ENCODE results near the gene ENSA.
"Not testable (repeated sequence)": the region's sequence is repeated elsewhere in the genome, so short reads cannot be mapped to it uniquely, and the experiment has no call there.

GRCh38 chr1:150580966-150581365 lies 48.4 kb downstream of the ENSA start:
- TF ChIP-seq TCF7L2 (IDR thresholded peaks at IDR 0.05; ENCODE audit: low read depth, low read length); SIN3A (IDR thresholded peaks at IDR 0.05; ENCODE audit: borderline replicate concordance, insufficient read depth, low read depth, low read length); POLR2AphosphoS5 (IDR thresholded peaks at IDR 0.05; ENCODE audit: low read depth, low read length): not testable (repeated sequence)
- TF ChIP-seq, protein P1, sequence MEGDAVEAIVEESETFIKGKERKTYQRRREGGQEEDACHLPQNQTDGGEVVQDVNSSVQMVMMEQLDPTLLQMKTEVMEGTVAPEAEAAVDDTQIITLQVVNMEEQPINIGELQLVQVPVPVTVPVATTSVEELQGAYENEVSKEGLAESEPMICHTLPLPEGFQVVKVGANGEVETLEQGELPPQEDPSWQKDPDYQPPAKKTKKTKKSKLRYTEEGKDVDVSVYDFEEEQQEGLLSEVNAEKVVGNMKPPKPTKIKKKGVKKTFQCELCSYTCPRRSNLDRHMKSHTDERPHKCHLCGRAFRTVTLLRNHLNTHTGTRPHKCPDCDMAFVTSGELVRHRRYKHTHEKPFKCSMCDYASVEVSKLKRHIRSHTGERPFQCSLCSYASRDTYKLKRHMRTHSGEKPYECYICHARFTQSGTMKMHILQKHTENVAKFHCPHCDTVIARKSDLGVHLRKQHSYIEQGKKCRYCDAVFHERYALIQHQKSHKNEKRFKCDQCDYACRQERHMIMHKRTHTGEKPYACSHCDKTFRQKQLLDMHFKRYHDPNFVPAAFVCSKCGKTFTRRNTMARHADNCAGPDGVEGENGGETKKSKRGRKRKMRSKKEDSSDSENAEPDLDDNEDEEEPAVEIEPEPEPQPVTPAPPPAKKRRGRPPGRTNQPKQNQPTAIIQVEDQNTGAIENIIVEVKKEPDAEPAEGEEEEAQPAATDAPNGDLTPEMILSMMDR (IDR thresholded peaks at IDR 0.05), result not testable (repeated sequence)
- TF ChIP-seq, protein P2, sequence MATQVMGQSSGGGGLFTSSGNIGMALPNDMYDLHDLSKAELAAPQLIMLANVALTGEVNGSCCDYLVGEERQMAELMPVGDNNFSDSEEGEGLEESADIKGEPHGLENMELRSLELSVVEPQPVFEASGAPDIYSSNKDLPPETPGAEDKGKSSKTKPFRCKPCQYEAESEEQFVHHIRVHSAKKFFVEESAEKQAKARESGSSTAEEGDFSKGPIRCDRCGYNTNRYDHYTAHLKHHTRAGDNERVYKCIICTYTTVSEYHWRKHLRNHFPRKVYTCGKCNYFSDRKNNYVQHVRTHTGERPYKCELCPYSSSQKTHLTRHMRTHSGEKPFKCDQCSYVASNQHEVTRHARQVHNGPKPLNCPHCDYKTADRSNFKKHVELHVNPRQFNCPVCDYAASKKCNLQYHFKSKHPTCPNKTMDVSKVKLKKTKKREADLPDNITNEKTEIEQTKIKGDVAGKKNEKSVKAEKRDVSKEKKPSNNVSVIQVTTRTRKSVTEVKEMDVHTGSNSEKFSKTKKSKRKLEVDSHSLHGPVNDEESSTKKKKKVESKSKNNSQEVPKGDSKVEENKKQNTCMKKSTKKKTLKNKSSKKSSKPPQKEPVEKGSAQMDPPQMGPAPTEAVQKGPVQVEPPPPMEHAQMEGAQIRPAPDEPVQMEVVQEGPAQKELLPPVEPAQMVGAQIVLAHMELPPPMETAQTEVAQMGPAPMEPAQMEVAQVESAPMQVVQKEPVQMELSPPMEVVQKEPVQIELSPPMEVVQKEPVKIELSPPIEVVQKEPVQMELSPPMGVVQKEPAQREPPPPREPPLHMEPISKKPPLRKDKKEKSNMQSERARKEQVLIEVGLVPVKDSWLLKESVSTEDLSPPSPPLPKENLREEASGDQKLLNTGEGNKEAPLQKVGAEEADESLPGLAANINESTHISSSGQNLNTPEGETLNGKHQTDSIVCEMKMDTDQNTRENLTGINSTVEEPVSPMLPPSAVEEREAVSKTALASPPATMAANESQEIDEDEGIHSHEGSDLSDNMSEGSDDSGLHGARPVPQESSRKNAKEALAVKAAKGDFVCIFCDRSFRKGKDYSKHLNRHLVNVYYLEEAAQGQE (IDR thresholded peaks at IDR 0.05; ENCODE audit: insufficient read depth in 1 of 2, low read depth in 2 of 2, low read length in 1 of 2), result not testable (repeated sequence)

All from Panc1 (cell line).